ENCODE results near the gene CCDC102A.

DNA sequence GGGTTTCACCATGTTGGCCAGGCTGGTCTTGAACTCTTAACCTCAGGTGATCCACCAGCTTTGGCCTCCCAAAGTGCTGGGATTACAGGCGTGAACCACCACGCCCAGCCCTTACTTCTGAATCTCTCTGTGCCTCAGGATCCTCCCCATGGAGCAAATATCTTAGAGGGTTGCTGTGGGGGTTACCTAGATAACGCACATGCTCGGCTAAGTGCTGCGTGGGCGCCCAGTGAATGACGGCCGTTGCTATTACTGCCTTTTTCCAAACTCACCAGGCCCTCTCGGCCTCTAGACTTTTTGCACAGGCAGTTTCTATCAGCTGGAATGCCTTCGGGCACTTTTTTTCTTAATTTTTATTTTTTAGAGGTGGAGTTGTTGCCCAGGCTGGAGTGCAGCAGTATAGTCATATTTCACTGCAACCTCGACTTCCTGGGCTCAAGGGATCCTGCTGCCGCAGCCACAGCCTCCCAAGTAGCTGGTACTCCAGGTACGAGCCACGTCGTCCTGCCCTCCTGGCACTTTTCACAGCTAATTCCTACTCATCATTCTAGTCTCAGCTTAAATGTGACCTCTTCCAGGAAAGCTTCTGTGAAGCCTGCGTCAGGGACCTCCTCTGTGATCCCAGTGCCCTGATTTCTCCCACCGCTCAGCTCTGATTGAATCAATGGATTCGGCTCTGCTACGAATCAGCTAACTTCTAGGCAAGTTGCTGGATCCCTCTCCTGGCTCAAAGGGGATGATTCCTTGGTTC is 8.6 kb downstream of the CCDC102A start:
- TF ChIP-seq, protein P1, sequence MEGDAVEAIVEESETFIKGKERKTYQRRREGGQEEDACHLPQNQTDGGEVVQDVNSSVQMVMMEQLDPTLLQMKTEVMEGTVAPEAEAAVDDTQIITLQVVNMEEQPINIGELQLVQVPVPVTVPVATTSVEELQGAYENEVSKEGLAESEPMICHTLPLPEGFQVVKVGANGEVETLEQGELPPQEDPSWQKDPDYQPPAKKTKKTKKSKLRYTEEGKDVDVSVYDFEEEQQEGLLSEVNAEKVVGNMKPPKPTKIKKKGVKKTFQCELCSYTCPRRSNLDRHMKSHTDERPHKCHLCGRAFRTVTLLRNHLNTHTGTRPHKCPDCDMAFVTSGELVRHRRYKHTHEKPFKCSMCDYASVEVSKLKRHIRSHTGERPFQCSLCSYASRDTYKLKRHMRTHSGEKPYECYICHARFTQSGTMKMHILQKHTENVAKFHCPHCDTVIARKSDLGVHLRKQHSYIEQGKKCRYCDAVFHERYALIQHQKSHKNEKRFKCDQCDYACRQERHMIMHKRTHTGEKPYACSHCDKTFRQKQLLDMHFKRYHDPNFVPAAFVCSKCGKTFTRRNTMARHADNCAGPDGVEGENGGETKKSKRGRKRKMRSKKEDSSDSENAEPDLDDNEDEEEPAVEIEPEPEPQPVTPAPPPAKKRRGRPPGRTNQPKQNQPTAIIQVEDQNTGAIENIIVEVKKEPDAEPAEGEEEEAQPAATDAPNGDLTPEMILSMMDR (IDR thresholded peaks at IDR 0.05) = no peak
- no peak for TF ChIP-seq POLR2A (IDR thresholded peaks at IDR 0.05)
